Endothelial cell of umbilical vein (primary cell): ENCODE data around the gene CHCHD10. TPM values are rescaled to one million over a fixed set of nuclear protein-coding genes. Genes with fewer than 3 reads are reported as not detected.

ENCODE experiments used
- BruUV-seq: library from RNA; stranded (reverse); fragments of 400-500 nt; replicated peaks from 2 replicates; lab custom pipeline; 2021; lab: Mats Ljungman, UMichigan
- CTCF ChIA-PET: fragments of 300-600, 350-600 bp; sonication (Branson Sonifier 250); formaldehyde crosslinking; loops from one replicate; lab custom pipeline; 2021; ENCODE audit warnings: antibody characterized with exemption, inconsistent platforms; lab: Charles Lee
- POLR2A ChIA-PET: fragments of 300-600, 350-600 bp; sonication (Branson Sonifier 250); formaldehyde crosslinking; loops from one replicate; lab custom pipeline; 2021; ENCODE audit warnings: antibody characterized with exemption, inconsistent platforms; lab: Charles Lee
- DNase-seq: peaks from one replicate; pipeline ENCODE4 v3.0.0-alpha.2; 2011; ENCODE audit warnings: low read depth, low spot score
- FAIRE-seq: peaks from 2 replicates; lab custom pipeline; 2011; peaks lifted over from hg19 to GRCh38; lab: Jason Lieb, UNC
- H2AFZ ChIP-seq: 2 replicates; pipeline ENCODE4 v1.6.0; 2012; ENCODE audit warnings: low read depth, low read length, control low read depth, inconsistent platforms
- H3K27ac ChIP-seq: 2 replicates; pipeline ENCODE4 v1.5.1; 2011; ENCODE audit warnings: low read depth, mild to moderate bottlenecking, control low read depth, low read length, moderate library complexity; ENCODE audit not compliant: insufficient read depth
- H3K27me3 ChIP-seq, 2 experiments: 2 replicates each; pipeline versions ENCODE4 v1.6.0 to v1.6.1; 2011; ENCODE audit warnings: low read length in 2 of 2, mixed read lengths in 1 of 2; ENCODE audit not compliant: control insufficient read depth in 2 of 2, insufficient read depth in 2 of 2
- H3K36me3 ChIP-seq, 2 experiments: 2 replicates in 1 of 2; 3 replicates in 1 of 2; pipeline ENCODE4 v1.5.1; 2011; ENCODE audit warnings: low read length in 2 of 2, mild to moderate bottlenecking in 1 of 2, moderate library complexity in 1 of 2; ENCODE audit not compliant: control insufficient read depth in 2 of 2, insufficient read depth in 2 of 2; ENCODE audit errors: extremely low read depth in 1 of 2
- H3K4me1 ChIP-seq: 3 replicates; pipeline ENCODE4 v1.5.1; 2011; ENCODE audit warnings: mild to moderate bottlenecking, low read length; ENCODE audit not compliant: control insufficient read depth, insufficient read depth; ENCODE audit errors: extremely low read depth
- H3K4me2 ChIP-seq: 2 replicates; pipeline ENCODE4 v1.6.1; 2011; ENCODE audit warnings: low read length, control low read depth, mixed read lengths; ENCODE audit not compliant: insufficient read depth
- H3K4me3 ChIP-seq, 3 experiments: fragments of 200-600 bp in 1 of 3; sonication (generic), shearing (Covaris generic) in 1 of 3; replicated peaks in 1 of 3; 2 replicates each; pipeline ENCODE4 v1.5.1; 2011 to 2016; ENCODE audit warnings: control low read depth in 3 of 3, low read length in 3 of 3, mild to moderate bottlenecking in 2 of 3, inconsistent platforms in 1 of 3, low read depth in 1 of 3, moderate library complexity in 1 of 3; ENCODE audit not compliant: insufficient read depth in 1 of 3
- H3K79me2 ChIP-seq: 2 replicates; pipeline ENCODE4 v1.6.0; 2012; ENCODE audit warnings: low read length, inconsistent platforms; ENCODE audit not compliant: control insufficient read depth, insufficient read depth
- H3K9ac ChIP-seq: replicated peaks from 2 replicates; pipeline ENCODE3; 2011; ENCODE audit warnings: low read length, control low read depth; ENCODE audit not compliant: insufficient read depth; ENCODE audit errors: extremely low read depth
- H3K9me1 ChIP-seq: replicated peaks from 3 replicates; pipeline ENCODE4 v1.6.0; 2011; ENCODE audit warnings: mild to moderate bottlenecking, low read length; ENCODE audit not compliant: control insufficient read depth, insufficient read depth; ENCODE audit errors: extremely low read depth
- H3K9me3 ChIP-seq: replicated peaks from 2 replicates; pipeline ENCODE4 v1.5.1; 2012; ENCODE audit warnings: low read length, inconsistent platforms; ENCODE audit not compliant: control insufficient read depth, insufficient read depth
- H4K20me1 ChIP-seq: replicated peaks from 2 replicates; pipeline ENCODE3; 2011; ENCODE audit warnings: mild to moderate bottlenecking, low read length; ENCODE audit not compliant: control insufficient read depth, insufficient read depth; ENCODE audit errors: extremely low read depth
- CTCF ChIP-seq, 2 donors: IDR thresholded peaks; 1 replicate in 1 of 2; 2 replicates in 1 of 2; pipeline ENCODE4 v1.5.1; 2011; ENCODE audit warnings: low read length in 2 of 2, mild to moderate bottlenecking in 2 of 2, moderate library complexity in 2 of 2, control low read depth in 1 of 2, inconsistent platforms in 1 of 2, low read depth in 1 of 2; ENCODE audit not compliant: insufficient read depth in 1 of 2; ENCODE audit errors: extremely low read depth in 1 of 2
- EZH2 ChIP-seq: IDR thresholded peaks from 2 replicates; pipeline ENCODE4 v1.6.1; 2012; ENCODE audit warnings: borderline replicate concordance, low read depth, mild to moderate bottlenecking, moderate library complexity, low read length, inconsistent platforms; ENCODE audit not compliant: severe bottlenecking
- FOS ChIP-seq: IDR thresholded peaks from 2 replicates; pipeline ENCODE4 v1.6.1; 2011; ENCODE audit warnings: mild to moderate bottlenecking, low read length, moderate library complexity, borderline replicate concordance; ENCODE audit not compliant: insufficient read depth
- GATA2 ChIP-seq: IDR thresholded peaks from 2 replicates; pipeline ENCODE4 v1.7.0; 2011; ENCODE audit warnings: low read depth, mild to moderate bottlenecking, moderate library complexity, mixed read lengths, low read length; ENCODE audit not compliant: insufficient read length, insufficient read depth
- JUN ChIP-seq: IDR thresholded peaks from 2 replicates; pipeline ENCODE4 v1.6.1; 2011; ENCODE audit warnings: borderline replicate concordance, low read depth; ENCODE audit not compliant: insufficient read length, insufficient read depth
- MAX ChIP-seq: IDR thresholded peaks from 2 replicates; pipeline ENCODE4 v1.6.1; 2011; ENCODE audit not compliant: insufficient read depth, insufficient read length
- MYC ChIP-seq: IDR thresholded peaks from one replicate; pipeline ENCODE4 v1.6.1; 2011; ENCODE audit warnings: mild to moderate bottlenecking, low read depth, low read length
- POLR2A ChIP-seq: IDR thresholded peaks from 2 replicates; pipeline ENCODE4 v1.6.1; 2012; ENCODE audit warnings: low read depth, mild to moderate bottlenecking, control low read depth, low read length
- POLR2AphosphoS5 ChIP-seq: IDR thresholded peaks from 2 replicates; pipeline ENCODE4 v1.6.1; 2012; ENCODE audit warnings: low read depth, mild to moderate bottlenecking, control low read depth, low read length, moderate library complexity; ENCODE audit not compliant: insufficient read depth
- dilution Hi-C: fragments of 300-500 bp; cut with MboI; formaldehyde crosslinking; loops from one replicate; pipeline ENCODE4 v1.15.0; 2019; ENCODE audit warnings: low sequenced_read_pairs; ENCODE audit not compliant: extremely low pct_ligation_motif_present
- intact Hi-C: fragments of 100-400 bp; cut with micrococcal nuclease; formaldehyde crosslinking; loops from one replicate; pipeline ENCODE4 v1.10.0; 2022
- polyA plus RNA-seq, 4 experiments: library from polyadenylated mRNA; depleted of rRNA in 3 of 4; stranded (reverse) in 3 of 4; unstranded in 1 of 4; fragments of >200 nt; gene quantifications; 2 replicates each; pipeline versions ENCODE4 v1.2.1 to v1.2.3, GENCODE V29; 2011 to 2012; ENCODE audit warnings: missing spikeins in 1 of 4
- total RNA-seq: library from RNA; stranded (reverse); gene quantifications from 2 replicates; pipeline ENCODE4 v1.2.3, GENCODE V29; 2021

The CHCHD10 gene
- total and polyA plus RNA-seq, 2 donors (not counting 3 experiments of a cell fraction or from before 2014, with no cell fraction given): 28.1 to 75.6 TPM

- DNase-seq: no peak
- TF ChIP-seq POLR2AphosphoS5 (no peak), FOS (no peak), MYC (no peak), EZH2 (no peak), POLR2A (no peak), MAX (no peak), GATA2 (no peak), JUN (no peak), CTCF (IDR thresholded peaks at IDR 0.05; ENCODE audit: extremely low read depth in 1 of 2, insufficient read depth in 1 of 2, low read depth in 1 of 2, low read length in 2 of 2) (no peak)
- H3K36me3 ChIP-seq: peaks cover 13 to 24% of the 10 kb centered on the region in 2 experiments
- H3K27me3 ChIP-seq: no peaks in the 10 kb centered on the region
- H3K9ac ChIP-seq: no peak overlapping the region
- H3K4me2 ChIP-seq: no peak overlapping the region
- no TSS peak for BruUV-seq
- H3K4me3 ChIP-seq: no peak overlapping the region
- ChIA-PET CTCF (no interaction called here), POLR2A (no interaction called here)
- no peaks in the 10 kb centered on the region for H3K4me1 ChIP-seq
- intact Hi-C loops (no loop called here), dilution Hi-C loops (no loop called here)
- no peaks in the 10 kb centered on the region for H3K9me3 ChIP-seq
- no peak overlapping the region for H2AFZ ChIP-seq
- no peaks in the 10 kb centered on the region for H3K9me1 ChIP-seq
- H3K79me2 ChIP-seq: no peaks in the 10 kb centered on the region
- H3K27ac ChIP-seq: no peak overlapping the region
- no peak for FAIRE-seq
- H4K20me1 ChIP-seq: no peaks in the 10 kb centered on the region
Observed at GRCh38 chr22:23816156-23816976, 48.6 kb upstream of the CHCHD10 start.
